Cardiac muscle cell (in vitro differentiated cells and primary cell): Measurements from ENCODE around the gene ANKRD44. TPM values are rescaled to one million over a fixed set of nuclear protein-coding genes. Genes with fewer than 3 reads are reported as not detected.
A peak's percentile ranks its signal among the peaks of the same experiment; 100 is the strongest.

Experiments used
- DNase-seq, 2 donors: peaks; one replicate each; pipeline versions ENCODE4 v3.0.0 to v3.0.0-alpha.2; 2010 to 2017; ENCODE audit warnings: low read depth in 1 of 2, low spot score in 1 of 2
- H3K27ac ChIP-seq: fragments of 200-600 bp; sonication (generic); 2 replicates; pipeline ENCODE4 v1.5.1; 2016
- H3K27me3 ChIP-seq: fragments of 200-600 bp; sonication (generic); 2 replicates; pipeline ENCODE4 v1.6.0; 2016; ENCODE audit warnings: control low read depth
- H3K36me3 ChIP-seq: fragments of 200-600 bp; sonication (generic); 2 replicates; pipeline ENCODE4 v1.5.1; 2016; ENCODE audit warnings: control low read depth
- H3K4me1 ChIP-seq: fragments of 200-600 bp; sonication (generic); 2 replicates; pipeline ENCODE4 v1.8.1; 2017; ENCODE audit warnings: low read depth, mild to moderate bottlenecking, mixed run types
- H3K4me3 ChIP-seq: fragments of 200-600 bp; sonication (generic); 2 replicates; pipeline ENCODE4 v1.5.1; 2016; ENCODE audit warnings: mild to moderate bottlenecking
- H3K9me3 ChIP-seq: fragments of 200-600 bp; sonication (generic); 2 replicates; pipeline ENCODE4 v1.5.1; 2017; ENCODE audit warnings: low read depth, mild to moderate bottlenecking, control low read depth
- polyA plus RNA-seq: library from polyadenylated mRNA; unstranded; fragments of >200 nt; fragmentation: Nextera tagmentation; extraction: Ambion mirVana; gene quantifications from 2 replicates; pipeline ENCODE4 v1.2.1, GENCODE V29; 2016
- total RNA-seq: library from RNA; depleted of rRNA; stranded (reverse); fragments of >200 nt; gene quantifications from 2 replicates; pipeline ENCODE4 v1.2.3, GENCODE V29; 2016
- TF ChIP-seq, protein P1 (sequence below): IDR thresholded peaks from 2 replicates; pipeline ENCODE4 v1.5.1; 2012; ENCODE audit warnings: low read depth, mild to moderate bottlenecking, low read length

Gene ANKRD44
- total and polyA plus RNA-seq, 2 experiments from 2014 or later = 4.0 to 5.0 TPM

DNA sequence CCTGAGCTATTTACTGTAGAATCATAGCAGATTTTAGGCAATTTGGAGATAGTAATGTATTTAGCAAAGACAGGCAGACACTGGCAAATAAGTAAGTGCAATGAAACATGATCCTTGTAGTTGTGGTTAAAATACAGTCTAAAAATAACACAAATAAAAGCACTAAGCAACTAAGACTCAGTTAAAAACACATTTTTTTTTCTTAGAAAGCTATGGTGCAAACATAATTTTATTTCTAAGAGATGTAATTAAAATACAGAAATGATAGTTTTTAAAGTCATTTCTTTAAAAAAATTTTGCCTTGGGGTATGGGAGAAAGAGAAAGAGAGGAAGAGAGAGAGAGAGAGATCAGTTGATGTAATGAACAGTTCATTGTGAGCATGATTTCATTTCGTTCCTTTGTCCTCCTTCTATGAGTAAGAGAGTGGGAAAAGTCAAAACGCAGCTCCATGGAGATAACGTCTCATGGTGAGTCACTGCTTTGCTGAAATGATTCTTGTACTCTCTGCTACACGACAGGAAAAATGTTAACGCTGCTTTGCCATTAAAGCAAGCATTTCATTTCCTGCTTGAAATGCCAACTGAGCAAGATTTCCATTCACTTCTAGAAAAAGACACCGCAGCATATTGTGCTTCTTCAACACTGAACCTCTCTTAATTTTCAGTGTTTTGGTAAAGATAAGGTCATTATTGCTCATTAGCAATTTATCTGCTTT is 322.8 kb downstream of the ANKRD44 start:
- Histone ChIP-seq H3K27ac (peak overlapping the region; percentile 14), H3K4me1 (peaks cover 20% of the 10 kb centered on the region), H3K27me3 (no peaks in the 10 kb centered on the region), H3K9me3 (no peaks in the 10 kb centered on the region), H3K4me3 (no peak overlapping the region), H3K36me3 (no peaks in the 10 kb centered on the region)
- DNase-seq = peak; percentile 20 to 97
- TF ChIP-seq, protein P1, sequence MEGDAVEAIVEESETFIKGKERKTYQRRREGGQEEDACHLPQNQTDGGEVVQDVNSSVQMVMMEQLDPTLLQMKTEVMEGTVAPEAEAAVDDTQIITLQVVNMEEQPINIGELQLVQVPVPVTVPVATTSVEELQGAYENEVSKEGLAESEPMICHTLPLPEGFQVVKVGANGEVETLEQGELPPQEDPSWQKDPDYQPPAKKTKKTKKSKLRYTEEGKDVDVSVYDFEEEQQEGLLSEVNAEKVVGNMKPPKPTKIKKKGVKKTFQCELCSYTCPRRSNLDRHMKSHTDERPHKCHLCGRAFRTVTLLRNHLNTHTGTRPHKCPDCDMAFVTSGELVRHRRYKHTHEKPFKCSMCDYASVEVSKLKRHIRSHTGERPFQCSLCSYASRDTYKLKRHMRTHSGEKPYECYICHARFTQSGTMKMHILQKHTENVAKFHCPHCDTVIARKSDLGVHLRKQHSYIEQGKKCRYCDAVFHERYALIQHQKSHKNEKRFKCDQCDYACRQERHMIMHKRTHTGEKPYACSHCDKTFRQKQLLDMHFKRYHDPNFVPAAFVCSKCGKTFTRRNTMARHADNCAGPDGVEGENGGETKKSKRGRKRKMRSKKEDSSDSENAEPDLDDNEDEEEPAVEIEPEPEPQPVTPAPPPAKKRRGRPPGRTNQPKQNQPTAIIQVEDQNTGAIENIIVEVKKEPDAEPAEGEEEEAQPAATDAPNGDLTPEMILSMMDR = no peak

DNA sequence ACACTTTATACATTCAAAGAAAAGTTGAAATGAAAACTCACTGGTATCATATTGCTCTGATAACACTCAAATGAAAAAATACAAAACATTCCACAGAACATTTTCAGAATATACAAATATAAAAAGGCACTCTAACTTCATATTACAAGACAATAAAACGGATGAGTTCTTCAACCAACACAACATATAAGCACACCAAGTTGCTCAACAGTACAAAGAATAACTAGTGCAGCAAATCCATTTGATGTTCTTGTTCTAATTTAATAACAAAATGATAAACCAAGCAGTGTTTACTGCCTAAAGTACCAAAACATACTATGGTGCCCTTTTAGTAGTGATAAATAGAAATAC is 323.3 kb downstream of the ANKRD44 start:
- Histone ChIP-seq H3K27me3 (no peaks in the 10 kb centered on the region), H3K36me3 (no peaks in the 10 kb centered on the region), H3K4me1 (peaks cover 20% of the 10 kb centered on the region), H3K27ac (no peak overlapping the region), H3K4me3 (no peak overlapping the region), H3K9me3 (no peaks in the 10 kb centered on the region)
- TF ChIP-seq, protein P1 = no peak
- peak in 1 of 2 donors; percentile 43 for DNase-seq

DNA sequence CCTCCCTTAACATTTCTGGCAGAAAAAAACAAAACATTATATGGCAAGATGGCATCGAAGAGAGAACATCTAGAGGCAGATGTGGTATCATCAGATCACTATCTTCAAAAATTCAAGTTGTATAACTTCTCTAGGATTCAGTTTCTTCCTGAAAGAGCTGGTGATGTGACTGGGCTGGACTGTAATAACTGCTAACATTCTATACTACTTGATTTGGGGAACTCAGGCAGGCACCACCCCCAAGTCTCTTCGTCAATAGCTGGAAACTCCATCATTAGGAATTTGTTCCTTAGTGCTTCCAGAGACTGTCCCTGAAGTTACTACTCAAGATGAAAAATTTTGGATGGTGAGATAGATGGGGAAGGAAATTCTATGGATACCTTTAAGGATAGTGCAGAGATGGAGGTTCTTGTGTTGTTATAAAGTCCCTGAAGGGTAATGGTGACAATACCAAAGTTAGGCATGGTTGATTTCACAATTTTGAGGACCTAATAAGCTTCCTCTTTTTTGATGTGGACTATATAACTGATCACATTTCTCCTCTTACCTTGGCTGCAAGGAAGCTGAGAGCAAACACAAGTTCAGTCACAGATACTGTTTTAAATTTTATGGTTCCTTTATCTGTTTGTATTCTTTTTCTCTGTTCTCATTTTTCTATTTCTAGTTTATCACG is 324.9 kb downstream of the ANKRD44 start:
- Histone ChIP-seq H3K36me3 (no peaks in the 10 kb centered on the region), H3K4me1 (peaks cover 20% of the 10 kb centered on the region), H3K4me3 (no peak overlapping the region), H3K27ac (no peak overlapping the region), H3K9me3 (no peaks in the 10 kb centered on the region), H3K27me3 (no peaks in the 10 kb centered on the region)
- TF ChIP-seq, protein P1 = no peak
- no peak for DNase-seq

DNA sequence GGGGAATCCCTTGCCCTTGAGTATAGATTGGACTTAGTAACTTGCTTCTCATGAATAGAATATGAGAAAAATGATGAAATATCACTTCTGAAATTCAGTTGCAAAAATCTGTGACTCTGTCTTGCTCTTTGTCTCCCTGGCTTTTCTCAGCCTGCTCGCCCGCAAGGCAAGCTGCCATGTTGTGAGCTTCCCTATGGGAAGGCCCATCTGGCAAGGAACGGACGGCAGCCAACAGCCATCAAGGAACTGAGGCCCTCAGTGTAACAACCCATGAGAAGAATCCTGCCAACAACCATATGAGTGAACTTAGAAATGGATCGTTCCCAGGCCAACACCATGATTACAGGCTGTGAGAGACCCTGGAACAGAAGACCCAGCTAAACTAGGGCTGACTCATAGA is 325.7 kb downstream of the ANKRD44 start:
- TF ChIP-seq, protein P1 = no peak
- no peak for DNase-seq
- Histone ChIP-seq H3K27ac (no peak overlapping the region), H3K9me3 (no peaks in the 10 kb centered on the region), H3K36me3 (no peaks in the 10 kb centered on the region), H3K4me1 (peaks cover 20% of the 10 kb centered on the region), H3K27me3 (no peaks in the 10 kb centered on the region), H3K4me3 (no peak overlapping the region)

DNA sequence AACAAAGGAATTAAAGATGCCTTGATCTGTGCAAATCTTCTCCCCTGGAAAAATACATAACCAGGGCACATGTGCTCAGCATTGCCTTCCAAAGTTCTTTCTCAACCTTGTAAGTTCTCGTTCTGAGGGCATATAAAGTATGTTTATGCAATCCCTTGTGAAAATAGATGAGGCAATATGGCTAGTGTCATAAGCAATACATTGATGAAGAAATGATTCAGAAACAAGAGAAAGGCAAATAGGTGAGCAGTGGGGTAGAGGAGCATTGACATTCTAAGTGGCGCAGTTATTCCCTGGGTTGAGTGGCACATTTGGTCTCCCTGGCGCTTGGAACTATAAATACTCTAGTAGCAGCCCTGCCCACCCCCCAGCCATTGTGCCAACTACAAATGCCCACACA is 326.6 kb downstream of the ANKRD44 start:
- Histone ChIP-seq H3K9me3 (no peaks in the 10 kb centered on the region), H3K4me1 (peaks cover 20% of the 10 kb centered on the region), H3K27ac (no peak overlapping the region), H3K36me3 (no peaks in the 10 kb centered on the region), H3K4me3 (no peak overlapping the region), H3K27me3 (no peaks in the 10 kb centered on the region)
- peak in 1 of 2 donors; percentile 72 for DNase-seq
- TF ChIP-seq, protein P1 = no peak
